K562 (cell line): ENCODE measurements around the gene KPNB1.

ENCODE experiments used
- JUN ChIP-seq, 2 experiments: sonication (generic) in 1 of 2; formaldehyde crosslinking in 1 of 2; IDR thresholded peaks; 2 replicates each; pipeline versions ENCODE4 v1.6.1 to v1.8.0; 2012 to 2022; ENCODE audit warnings: borderline replicate concordance in 2 of 2, mild to moderate bottlenecking in 2 of 2, improper control_type of control experiment in 1 of 2, low read depth in 1 of 2, low read length in 1 of 2, missing genetic modification reagents in 1 of 2
- MAX ChIP-seq: sonication (generic); formaldehyde crosslinking; IDR thresholded peaks from 2 replicates; pipeline ENCODE4 v1.9.0; 2022; ENCODE audit warnings: mild to moderate bottlenecking, missing genetic modification reagents
- XRCC5 ChIP-seq: fragments of 200-400 bp; formaldehyde crosslinking; IDR thresholded peaks from 2 replicates; pipeline ENCODE4 v1.6.1; 2017; ENCODE audit warnings: low read depth, mild to moderate bottlenecking, low read length

GRCh38 chr17:47716375-47716774 is 66.7 kb downstream of the KPNB1 start:
- no peak for TF ChIP-seq JUN (IDR thresholded peaks at IDR 0.05; ENCODE audit: borderline replicate concordance, low read depth, low read length)
- TF ChIP-seq JUN (CRISPR knock-in tag; IDR thresholded peaks at IDR 0.05; ENCODE audit: borderline replicate concordance): no peak
- TF ChIP-seq MAX: no peak
- TF ChIP-seq XRCC5: no peak
